IMR-90 (cell line): ENCODE results near the gene ZNF366.

ENCODE experiments used
- CTCF ChIP-seq: conservative IDR thresholded peaks from 2 replicates; pipeline ENCODE4 v1.5.1; 2012; ENCODE audit warnings: mild to moderate bottlenecking, low read depth, low read length, improper control_type of control experiment
- MAFK ChIP-seq: IDR thresholded peaks from 2 replicates; pipeline ENCODE4 v1.6.1; 2012; ENCODE audit warnings: low read depth, low read length, improper control_type of control experiment
- RCOR1 ChIP-seq: IDR thresholded peaks from 2 replicates; pipeline ENCODE4 v1.6.1; 2012; ENCODE audit warnings: mild to moderate bottlenecking, low read length, improper control_type of control experiment; ENCODE audit not compliant: insufficient replicate concordance
- USF2 ChIP-seq: fragments of 150-350 bp; IDR thresholded peaks from 2 replicates; pipeline ENCODE4 v1.6.1; 2017; ENCODE audit warnings: mild to moderate bottlenecking, antibody characterized with exemption, low read length, low read depth
- TF ChIP-seq, protein P1 (sequence below): fragments of 150-350 bp; IDR thresholded peaks from 2 replicates; pipeline ENCODE4 v1.6.1; 2016; ENCODE audit warnings: low read depth, mild to moderate bottlenecking, low read length, moderate library complexity, borderline replicate concordance

GRCh38 chr5:72507907-72508238, 663 bp upstream of the ZNF366 start:
- no peak for TF ChIP-seq CTCF
- TF ChIP-seq, protein P1, sequence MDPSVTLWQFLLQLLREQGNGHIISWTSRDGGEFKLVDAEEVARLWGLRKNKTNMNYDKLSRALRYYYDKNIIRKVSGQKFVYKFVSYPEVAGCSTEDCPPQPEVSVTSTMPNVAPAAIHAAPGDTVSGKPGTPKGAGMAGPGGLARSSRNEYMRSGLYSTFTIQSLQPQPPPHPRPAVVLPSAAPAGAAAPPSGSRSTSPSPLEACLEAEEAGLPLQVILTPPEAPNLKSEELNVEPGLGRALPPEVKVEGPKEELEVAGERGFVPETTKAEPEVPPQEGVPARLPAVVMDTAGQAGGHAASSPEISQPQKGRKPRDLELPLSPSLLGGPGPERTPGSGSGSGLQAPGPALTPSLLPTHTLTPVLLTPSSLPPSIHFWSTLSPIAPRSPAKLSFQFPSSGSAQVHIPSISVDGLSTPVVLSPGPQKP: no peak
- no peak for TF ChIP-seq MAFK
- no peak for TF ChIP-seq USF2
- TF ChIP-seq RCOR1: no peak
